Heart right ventricle (tissue), 16 donors: Measurements from ENCODE around the gene DAGLB. TPM values are rescaled to one million over a fixed set of nuclear protein-coding genes. Genes with fewer than 3 reads are reported as not detected.
"Not testable (repeated sequence)": the region's sequence is repeated elsewhere in the genome, so short reads cannot be mapped to it uniquely, and the experiment has no call there.

ENCODE experiments used
- ATAC-seq, 8 donors: fragments of 200-7000 bp; cut with Tn5 transposase; one replicate each; pipeline ENCODE4 v1.9.1; 2020; ENCODE audit warnings: mild to moderate bottlenecking in 8 of 8, moderate library complexity in 8 of 8, moderate number of reproducible peaks in 1 of 8
- DNase-seq, 2 donors: peaks; one replicate each; pipeline ENCODE4 v3.0.0-alpha.2; 2020
- H3K27ac ChIP-seq, 10 donors: fragments of 200-600 bp; sonication (generic) in 2 of 10; one replicate each; pipeline versions ENCODE4 v1.5.0 to v1.8.0; 2020 to 2022; ENCODE audit warnings: mild to moderate bottlenecking in 3 of 10
- H3K27me3 ChIP-seq, 7 donors: fragments of 200-600 bp; one replicate each; pipeline ENCODE4 v1.8.0; 2021 to 2022; ENCODE audit warnings: mild to moderate bottlenecking in 2 of 7
- H3K36me3 ChIP-seq, 9 donors: fragments of 200-600 bp; sonication (generic) in 1 of 9; one replicate each; pipeline versions ENCODE4 v1.5.0 to v1.8.0; 2020 to 2022; ENCODE audit warnings: mild to moderate bottlenecking in 2 of 9
- H3K4me1 ChIP-seq, 9 donors: fragments of 200-600 bp; sonication (generic) in 1 of 9; one replicate each; pipeline versions ENCODE4 v1.5.0 to v1.8.0; 2020 to 2022; ENCODE audit warnings: mild to moderate bottlenecking in 4 of 9
- H3K4me3 ChIP-seq, 10 donors: fragments of 200-600 bp; sonication (generic) in 2 of 10; one replicate each; pipeline versions ENCODE4 v1.5.0 to v1.8.0; 2020 to 2022; ENCODE audit warnings: mild to moderate bottlenecking in 7 of 10, moderate library complexity in 2 of 10
- H3K9me3 ChIP-seq, 11 donors: fragments of 200-600 bp in 10 of 11; sonication (generic) in 2 of 11; one replicate each; pipeline versions ENCODE4 v1.5.0 to v1.8.0; 2013 to 2022; ENCODE audit warnings: mild to moderate bottlenecking in 2 of 11, control low read depth in 1 of 11, moderate library complexity in 1 of 11
- CTCF ChIP-seq, 9 donors: fragments of 200-600 bp; sonication (generic) in 2 of 9; IDR thresholded peaks; one replicate each; pipeline versions ENCODE4 v1.5.0 to v1.8.0; 2021 to 2022; ENCODE audit warnings: antibody characterized with exemption in 9 of 9, mild to moderate bottlenecking in 5 of 9, moderate library complexity in 1 of 9
- WGBS, 2 donors: extraction: QIAGEN DNeasy Blood & Tissue Kit; methylation state at CpG; one replicate each; pipeline ENCODE4 v1.1.7; 2013; ENCODE audit warnings: inconsistent platforms in 1 of 2; 5-methylcytosine and 5-hydroxymethylcytosine counted together
- intact Hi-C, 10 donors: fragments of 100-400 bp; cut with DNase I; formaldehyde crosslinking; loops; one replicate each; pipeline versions ENCODE4 v1.11.1 to v1.14.2; 2022
- polyA plus RNA-seq, 2 donors: library from polyadenylated mRNA; stranded (reverse); fragments of 200-250 nt; gene quantifications; one replicate each; pipeline ENCODE4 v1.2.3, GENCODE V29; 2013
- total RNA-seq, 10 donors: library from RNA; stranded (reverse); fragmentation: NEBNext Ultra II Directional in 3 of 10; extraction: Animal tissue kit (Norgen Biotek cat#: 25700) in 3 of 10; gene quantifications; one replicate each; pipeline versions ENCODE4 v1.2.1 to v1.2.4, GENCODE V29; 2021 to 2023
- donor health status: Arrhythmogenic right ventricular cardiomyopathy.
- donor health status: ischemic (EF 13 %, LVEDD 7.1; RV severe dilation, severe dysfunction).
- donor health status: healthy with polysubstance abuse.
- donor health status: DM: no; HTN: yes; CAD: no.
- donor health status: DM: no; HTN: no; CAD: no.
- donor health status: ischemic (EF 25% LVEDD 6.9; RV normal size, moderate dysfunction).
- donor health status: ischemic (EF 25% LVEDD 5.7; RV mildly dilated, moderate dysfunction).
- donor health status: healthy.
- donor health status: DM: yes; HTN: yes; CAD: no.
- donor health status: Ischemic cardiomyopathy.
- donor health status: ischemic (EF 35%, LVEDD 5.7; RV mildly dilated, moderate dysfunction).
- donor health status: nonischemic (EF 11% LVEDD 7.7; RV severe dilation, severe dysfunction).
- donor health status: DM: yes; HTN: yes; CAD: no.
- donor health status: PGD.
- donor health status: ischemic (EF 29% LVEDD 5.4; RV normal size, mild dysfunction).
- donor health status: nonischemic (EF 23%, LVEDD 6.1; RV moderate dilation, normal function).

Gene DAGLB
- total and polyA plus RNA-seq, 12 donors = 4.8 to 12.9 (median 6.3) TPM

GRCh38 chr7:6380310-6381095 lies 67.3 kb downstream of the DAGLB start:
- no peaks in the 10 kb centered on the region for H3K9me3 ChIP-seq
- ATAC-seq = no peak
- peaks cover 0 to 22% (median 0%) of the 10 kb centered on the region in 9 donors for H3K36me3 ChIP-seq
- TF ChIP-seq CTCF (IDR thresholded peaks at IDR 0.05) = no peak
- no peak for DNase-seq
- H3K27ac ChIP-seq = peak overlapping the region in 1 of 10 donors; percentile 22
- intact Hi-C loops = no loop called here
- H3K4me3 ChIP-seq = no peak overlapping the region
- no peaks in the 10 kb centered on the region for H3K27me3 ChIP-seq
- 81 to 87% methylated on average over 3 of the region's 3 CpGs for WGBS, 2 donors
- H3K4me1 ChIP-seq = peaks cover 28 to 100% (median 97%) of the 10 kb centered on the region in 9 donors

- ATAC-seq = no peak
- no peak for TF ChIP-seq CTCF (IDR thresholded peaks at IDR 0.05)
- Histone ChIP-seq H3K27me3 (no peaks in the 10 kb centered on the region), H3K4me1 (peaks cover 25 to 98% (median 91%) of the 10 kb centered on the region in 9 donors), H3K9me3 (no peaks in the 10 kb centered on the region), H3K36me3 (peaks cover 0 to 22% (median 0%) of the 10 kb centered on the region in 9 donors), H3K27ac (peak overlapping the region in 2 of 10 donors; percentile 7 to 22), H3K4me3 (no peak overlapping the region)
- 69 to 75% methylated on average over 7 of the region's 7 CpGs for WGBS, 2 donors
- intact Hi-C loops = no loop called here
- DNase-seq = no peak
These were observed 67.9 kb downstream of the DAGLB start for GRCh38 chr7:6379886-6380285.

GRCh38 chr7:6378556-6378955 lies 69.2 kb downstream of the DAGLB start:
- WGBS, 2 donors = 95 to 96% methylated on average over 5 of the region's 5 CpGs
- H3K27me3 ChIP-seq, H3K4me3 ChIP-seq, ATAC-seq, intact Hi-C loops, DNase-seq, H3K9me3 ChIP-seq: not testable (repeated sequence)
- peaks cover 0 to 22% (median 0%) of the 10 kb centered on the region in 9 donors for H3K36me3 ChIP-seq
- H3K27ac ChIP-seq = peak overlapping the region in 2 of 10 donors; percentile 36 to 54
- peaks cover 11 to 85% (median 80%) of the 10 kb centered on the region in 9 donors for H3K4me1 ChIP-seq

- Histone ChIP-seq H3K4me1 (peaks cover 11 to 70% (median 63%) of the 10 kb centered on the region in 9 donors), H3K27me3 (no peaks in the 10 kb centered on the region), H3K9me3 (no peaks in the 10 kb centered on the region), H3K27ac (peak overlapping the region in 5 of 10 donors; percentile 10 to 95 (median 30)), H3K36me3 (peaks cover 0 to 22% (median 0%) of the 10 kb centered on the region in 9 donors), H3K4me3 (peak overlapping the region in 8 of 10 donors; percentile 9 to 97 (median 80))
- WGBS, 2 donors = 56 to 71% methylated on average over 7 of the region's 7 CpGs
- intact Hi-C loops = loop anchor here in 1 of 10 donors (2.0 kb wide), 1 partner anchor 16 kb away; no protein-coding TSS in a partner anchor
- TF ChIP-seq CTCF (IDR thresholded peaks at IDR 0.05) = no peak
- no peak for ATAC-seq
- DNase-seq = no peak
These were observed 70.9 kb downstream of the DAGLB start for GRCh38 chr7:6376820-6377219.
